ENCODE results near the gene RMDN2. TPM values are rescaled to one million over a fixed set of nuclear protein-coding genes. Genes with fewer than 3 reads are reported as not detected.
A peak's percentile ranks its signal among the peaks of the same experiment; 100 is the strongest.

RMDN2 gene
- total RNA-seq, 1 donor from 2014 or later, result 5.1 TPM

GRCh38 chr2:38010995-38011394, 85.9 kb downstream of the RMDN2 start:
- Histone ChIP-seq H3K27ac (ENCODE audit: low read depth, low read length) (no peak overlapping the region), H3K27me3 (ENCODE audit: insufficient read depth, low read length) (no peaks in the 10 kb centered on the region), H3K79me2 (ENCODE audit: insufficient read depth, low read length) (no peaks in the 10 kb centered on the region), H2AFZ (ENCODE audit: low read depth, low read length) (no peak overlapping the region), H3K4me2 (ENCODE audit: low read length) (no peak overlapping the region), H3K4me1 (ENCODE audit: insufficient read depth, low read length) (no peaks in the 10 kb centered on the region), H3K9ac (ENCODE audit: low read length) (no peak overlapping the region), H3K36me3 (ENCODE audit: insufficient read depth, low read length) (no peaks in the 10 kb centered on the region), H3K9me3 (ENCODE audit: insufficient read depth, low read depth, low read length) (no peaks in the 10 kb centered on the region), H4K20me1 (ENCODE audit: insufficient read depth, low read length) (no peaks in the 10 kb centered on the region), H3K4me3 (ENCODE audit: insufficient read depth, low read depth, low read length) (no peak overlapping the region)
- no peak for DNase-seq (ENCODE audit: low read depth)
- Mint-ChIP-seq H3K4me1 (ENCODE audit: low read depth, unreplicated experiment) (peaks cover 5% of the 10 kb centered on the region), H3K4me3 (ENCODE audit: unreplicated experiment) (no peak overlapping the region), H3K36me3 (ENCODE audit: low read depth, unreplicated experiment) (peaks cover 30% of the 10 kb centered on the region), H3K27ac (ENCODE audit: unreplicated experiment) (no peak overlapping the region), H3K27me3 (ENCODE audit: low read depth, unreplicated experiment) (peaks cover 3% of the 10 kb centered on the region), H3K9me3 (ENCODE audit: unreplicated experiment) (peaks cover 14% of the 10 kb centered on the region)
- TF ChIP-seq CTCF (IDR thresholded peaks at IDR 0.05; ENCODE audit: insufficient read depth, low read depth, low read length), result no peak
- no peak for TF ChIP-seq EZH2 (IDR thresholded peaks at IDR 0.05; ENCODE audit: insufficient read depth, low read length)
- no peak for FAIRE-seq

GRCh38 chr2:38013158-38013752, 88.2 kb downstream of the RMDN2 start:
- H3K9ac ChIP-seq (ENCODE audit: low read length), result no peak overlapping the region
- H3K4me2 ChIP-seq (ENCODE audit: low read length), result no peak overlapping the region

More at GRCh38 chr2:38013158-38013752, 88.2 kb downstream of the RMDN2 start:
- H3K27ac ChIP-seq (ENCODE audit: low read depth, low read length), result no peak overlapping the region
- Mint-ChIP-seq H3K9me3 (ENCODE audit: unreplicated experiment) (peaks cover 6% of the 10 kb centered on the region), H3K27ac (ENCODE audit: unreplicated experiment) (no peak overlapping the region), H3K36me3 (ENCODE audit: low read depth, unreplicated experiment) (peaks cover 19% of the 10 kb centered on the region), H3K4me1 (ENCODE audit: low read depth, unreplicated experiment) (peaks cover 5% of the 10 kb centered on the region), H3K27me3 (ENCODE audit: low read depth, unreplicated experiment) (peaks cover 3% of the 10 kb centered on the region), H3K4me3 (ENCODE audit: unreplicated experiment) (no peak overlapping the region)
- H2AFZ ChIP-seq (ENCODE audit: low read depth, low read length), result no peak overlapping the region
- peak; percentile 69 for DNase-seq (ENCODE audit: low read depth)
- H3K36me3 ChIP-seq (ENCODE audit: insufficient read depth, low read length), result no peaks in the 10 kb centered on the region
- H3K4me1 ChIP-seq (ENCODE audit: insufficient read depth, low read length), result no peaks in the 10 kb centered on the region
- FAIRE-seq, result no peak
- H3K79me2 ChIP-seq (ENCODE audit: insufficient read depth, low read length), result no peaks in the 10 kb centered on the region
- no peak for TF ChIP-seq CTCF (IDR thresholded peaks at IDR 0.05; ENCODE audit: insufficient read depth, low read depth, low read length)
- no peak for TF ChIP-seq EZH2 (IDR thresholded peaks at IDR 0.05; ENCODE audit: insufficient read depth, low read length)
- H3K27me3 ChIP-seq (ENCODE audit: insufficient read depth, low read length), result no peaks in the 10 kb centered on the region
- no peak overlapping the region for H3K4me3 ChIP-seq (ENCODE audit: insufficient read depth, low read depth, low read length)
- H4K20me1 ChIP-seq (ENCODE audit: insufficient read depth, low read length), result no peaks in the 10 kb centered on the region
- H3K9me3 ChIP-seq (ENCODE audit: insufficient read depth, low read depth, low read length), result peaks cover 4% of the 10 kb centered on the region

Measured in astrocyte (in vitro differentiated cells and primary cell).